Activated T-cell treated with anti-CD3 and anti-CD28 coated beads, Interleukin-2, amount 50 U/mL, for 24 hours (primary cell): ENCODE measurements around the gene CX3CL1.

ENCODE experiments used
- DNase-seq: peaks from one replicate; pipeline ENCODE4 v3.0.0-alpha.2; 2020
- H3K27ac Mint-ChIP-seq: 2 replicates; pipeline ENCODE4 v1.8.0; 2020; ENCODE audit warnings: mild to moderate bottlenecking, mixed read lengths
- H3K27me3 Mint-ChIP-seq: 2 replicates; pipeline ENCODE4 v1.8.0; 2020; ENCODE audit warnings: mixed read lengths
- H3K36me3 Mint-ChIP-seq: 2 replicates; pipeline ENCODE4 v1.8.0; 2020; ENCODE audit warnings: low read depth, mixed read lengths
- H3K4me1 Mint-ChIP-seq: 2 replicates; pipeline ENCODE4 v1.8.0; 2020; ENCODE audit warnings: low read depth, mixed read lengths
- H3K4me3 Mint-ChIP-seq: 2 replicates; pipeline ENCODE4 v1.8.0; 2020; ENCODE audit warnings: mild to moderate bottlenecking, moderate library complexity, mixed read lengths
- H3K9me3 Mint-ChIP-seq: 2 replicates; pipeline ENCODE4 v1.8.0; 2020; ENCODE audit warnings: mixed read lengths

CX3CL1 gene

GRCh38 chr16:57416084-57416483 lies 43.8 kb downstream of the CX3CL1 start:
- H3K4me1 Mint-ChIP-seq = peaks cover 21% of the 10 kb centered on the region
- no peaks in the 10 kb centered on the region for H3K9me3 Mint-ChIP-seq
- no peaks in the 10 kb centered on the region for H3K27me3 Mint-ChIP-seq
- H3K27ac Mint-ChIP-seq = no peak overlapping the region
- DNase-seq = no peak
- no peak overlapping the region for H3K4me3 Mint-ChIP-seq
- no peaks in the 10 kb centered on the region for H3K36me3 Mint-ChIP-seq

- peaks cover 2% of the 10 kb centered on the region for H3K36me3 Mint-ChIP-seq
- H3K4me3 Mint-ChIP-seq = no peak overlapping the region
- H3K4me1 Mint-ChIP-seq = peaks cover 21% of the 10 kb centered on the region
- no peaks in the 10 kb centered on the region for H3K27me3 Mint-ChIP-seq
- no peaks in the 10 kb centered on the region for H3K9me3 Mint-ChIP-seq
- no peak for DNase-seq
- no peak overlapping the region for H3K27ac Mint-ChIP-seq
Measured at GRCh38 chr16:57419506-57419905, 47.2 kb downstream of the CX3CL1 start.

GRCh38 chr16:57422026-57422944 lies 50.0 kb downstream of the CX3CL1 start:
- Mint-ChIP-seq H3K9me3 (no peaks in the 10 kb centered on the region), H3K4me1 (peaks cover 14% of the 10 kb centered on the region), H3K27me3 (no peaks in the 10 kb centered on the region), H3K4me3 (no peak overlapping the region), H3K27ac (no peak overlapping the region), H3K36me3 (peaks cover 15% of the 10 kb centered on the region)
- no peak for DNase-seq

- Mint-ChIP-seq H3K27ac (no peak overlapping the region), H3K4me1 (peaks cover 9% of the 10 kb centered on the region), H3K4me3 (no peak overlapping the region), H3K36me3 (peaks cover 24% of the 10 kb centered on the region), H3K27me3 (no peaks in the 10 kb centered on the region), H3K9me3 (no peaks in the 10 kb centered on the region)
- DNase-seq = no peak
Measured at GRCh38 chr16:57423152-57423551, 50.9 kb downstream of the CX3CL1 start.

GRCh38 chr16:57424583-57424982 lies 52.3 kb downstream of the CX3CL1 start:
- Mint-ChIP-seq H3K36me3 (peaks cover 38% of the 10 kb centered on the region), H3K9me3 (no peaks in the 10 kb centered on the region), H3K4me3 (no peak overlapping the region), H3K27me3 (no peaks in the 10 kb centered on the region), H3K27ac (no peak overlapping the region), H3K4me1 (no peaks in the 10 kb centered on the region)
- no peak for DNase-seq

GRCh38 chr16:57426356-57426755 lies 54.1 kb downstream of the CX3CL1 start:
- H3K4me3 Mint-ChIP-seq = no peak overlapping the region
- no peaks in the 10 kb centered on the region for H3K27me3 Mint-ChIP-seq
- no peaks in the 10 kb centered on the region for H3K4me1 Mint-ChIP-seq
- no peak overlapping the region for H3K27ac Mint-ChIP-seq
- no peaks in the 10 kb centered on the region for H3K9me3 Mint-ChIP-seq
- H3K36me3 Mint-ChIP-seq = peaks cover 56% of the 10 kb centered on the region
- no peak for DNase-seq

GRCh38 chr16:57427307-57427706 lies 55.0 kb downstream of the CX3CL1 start:
- H3K36me3 Mint-ChIP-seq = peaks cover 66% of the 10 kb centered on the region

GRCh38 chr16:57427824-57428223 lies 55.5 kb downstream of the CX3CL1 start:
- no peak for DNase-seq
- no peaks in the 10 kb centered on the region for H3K9me3 Mint-ChIP-seq
- no peak overlapping the region for H3K4me3 Mint-ChIP-seq
- H3K27me3 Mint-ChIP-seq = no peaks in the 10 kb centered on the region
- peaks cover 71% of the 10 kb centered on the region for H3K36me3 Mint-ChIP-seq
- peaks cover 2% of the 10 kb centered on the region for H3K4me1 Mint-ChIP-seq
- no peak overlapping the region for H3K27ac Mint-ChIP-seq

More at GRCh38 chr16:57427307-57427706, 55.0 kb downstream of the CX3CL1 start:
- H3K4me1 Mint-ChIP-seq = no peaks in the 10 kb centered on the region
- H3K4me3 Mint-ChIP-seq = no peak overlapping the region
- no peaks in the 10 kb centered on the region for H3K9me3 Mint-ChIP-seq
- no peaks in the 10 kb centered on the region for H3K27me3 Mint-ChIP-seq
- no peak for DNase-seq
- no peak overlapping the region for H3K27ac Mint-ChIP-seq

GRCh38 chr16:57430955-57431354 lies 58.7 kb downstream of the CX3CL1 start:
- H3K36me3 Mint-ChIP-seq = peaks cover 96% of the 10 kb centered on the region
- H3K4me1 Mint-ChIP-seq = peaks cover 25% of the 10 kb centered on the region
- DNase-seq = no peak
- H3K27ac Mint-ChIP-seq = peak overlapping the region; percentile 18
- H3K27me3 Mint-ChIP-seq = no peaks in the 10 kb centered on the region
- H3K4me3 Mint-ChIP-seq = no peak overlapping the region
- H3K9me3 Mint-ChIP-seq = no peaks in the 10 kb centered on the region

GRCh38 chr16:57432505-57432904 lies 60.2 kb downstream of the CX3CL1 start:
- no peak overlapping the region for H3K4me3 Mint-ChIP-seq
- peak overlapping the region; percentile 34 for H3K27ac Mint-ChIP-seq
- no peaks in the 10 kb centered on the region for H3K9me3 Mint-ChIP-seq
- DNase-seq = no peak
- no peaks in the 10 kb centered on the region for H3K27me3 Mint-ChIP-seq
- peaks cover 25% of the 10 kb centered on the region for H3K4me1 Mint-ChIP-seq
- H3K36me3 Mint-ChIP-seq = peaks cover 97% of the 10 kb centered on the region

- no peak overlapping the region for H3K4me3 Mint-ChIP-seq
- peaks cover 97% of the 10 kb centered on the region for H3K36me3 Mint-ChIP-seq
- H3K9me3 Mint-ChIP-seq = no peaks in the 10 kb centered on the region
- H3K27ac Mint-ChIP-seq = peak overlapping the region; percentile 34
- H3K4me1 Mint-ChIP-seq = peaks cover 25% of the 10 kb centered on the region
- no peak for DNase-seq
- H3K27me3 Mint-ChIP-seq = no peaks in the 10 kb centered on the region
Measured at GRCh38 chr16:57432989-57433388, 60.7 kb downstream of the CX3CL1 start.

- Mint-ChIP-seq H3K27me3 (no peaks in the 10 kb centered on the region), H3K4me1 (peaks cover 25% of the 10 kb centered on the region), H3K36me3 (peaks cover 97% of the 10 kb centered on the region), H3K9me3 (no peaks in the 10 kb centered on the region), H3K4me3 (no peak overlapping the region), H3K27ac (peak overlapping the region; percentile 78)
- DNase-seq = no peak
Measured at GRCh38 chr16:57434003-57434402, 61.7 kb downstream of the CX3CL1 start.
